ENCODE measurements around the gene TMEM196.

- TF ChIP-seq CTCF (IDR thresholded peaks at IDR 0.05) (no peak), POLR2A (IDR thresholded peaks at IDR 0.05) (no peak)
Observed at GRCh38 chr7:19707240-19707639, 66.2 kb downstream of the TMEM196 start.

All from right lobe of liver (tissue), 4 donors.